GM18519 (cell line): ENCODE results near the gene SCN5A.

Source experiments
- ATAC-seq: cut with Tn5 transposase; IDR thresholded peaks from one replicate; pipeline ENCODE4 v1.9.1; 2021; ENCODE audit warnings: mild to moderate bottlenecking, moderate library complexity; ENCODE audit not compliant: unreplicated experiment, low FRiP score

SCN5A gene

GRCh38 chr3:38563886-38564270 lies 85.6 kb downstream of the SCN5A start:
- no peak for ATAC-seq

- ATAC-seq: no peak
These were observed 86.2 kb downstream of the SCN5A start for GRCh38 chr3:38563070-38563885.

GRCh38 chr3:38562467-38562925 lies 87.0 kb downstream of the SCN5A start:
- ATAC-seq: no peak

DNA sequence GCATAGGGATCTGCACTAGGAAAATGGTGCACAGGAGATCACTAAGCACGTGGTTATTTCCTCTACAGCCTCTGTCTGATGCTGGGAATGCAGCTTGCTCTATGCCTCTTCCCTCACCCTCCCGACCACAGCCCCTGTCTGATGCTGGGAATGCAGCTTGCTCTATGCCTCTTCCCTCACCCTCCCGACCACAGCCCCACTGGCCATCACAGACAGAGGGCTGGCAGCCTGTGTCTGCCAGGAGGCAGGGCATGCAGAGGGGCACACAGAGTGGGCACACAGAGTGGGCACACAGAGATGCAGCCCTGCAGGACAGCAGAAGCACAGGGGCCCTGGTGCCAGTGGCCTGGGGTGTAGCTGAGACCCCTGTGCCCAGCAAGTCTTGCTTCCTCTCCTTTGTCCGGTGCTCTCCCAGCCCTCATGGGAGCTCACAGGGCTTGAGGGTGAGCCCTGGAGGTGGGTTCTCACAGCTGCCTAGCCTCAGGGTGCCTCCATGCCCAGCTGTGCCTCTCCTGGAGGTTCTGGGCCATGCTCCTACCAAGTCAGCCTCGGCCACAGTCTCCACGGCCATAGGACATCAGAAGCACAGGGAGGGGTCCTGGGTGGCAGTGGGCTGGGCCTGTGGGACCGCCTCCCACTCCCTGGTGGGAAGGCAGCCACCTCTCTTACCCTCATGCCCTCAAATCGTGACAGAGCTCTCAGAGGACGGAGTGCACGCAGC lies 87.6 kb downstream of the SCN5A start:
- ATAC-seq: no peak

DNA sequence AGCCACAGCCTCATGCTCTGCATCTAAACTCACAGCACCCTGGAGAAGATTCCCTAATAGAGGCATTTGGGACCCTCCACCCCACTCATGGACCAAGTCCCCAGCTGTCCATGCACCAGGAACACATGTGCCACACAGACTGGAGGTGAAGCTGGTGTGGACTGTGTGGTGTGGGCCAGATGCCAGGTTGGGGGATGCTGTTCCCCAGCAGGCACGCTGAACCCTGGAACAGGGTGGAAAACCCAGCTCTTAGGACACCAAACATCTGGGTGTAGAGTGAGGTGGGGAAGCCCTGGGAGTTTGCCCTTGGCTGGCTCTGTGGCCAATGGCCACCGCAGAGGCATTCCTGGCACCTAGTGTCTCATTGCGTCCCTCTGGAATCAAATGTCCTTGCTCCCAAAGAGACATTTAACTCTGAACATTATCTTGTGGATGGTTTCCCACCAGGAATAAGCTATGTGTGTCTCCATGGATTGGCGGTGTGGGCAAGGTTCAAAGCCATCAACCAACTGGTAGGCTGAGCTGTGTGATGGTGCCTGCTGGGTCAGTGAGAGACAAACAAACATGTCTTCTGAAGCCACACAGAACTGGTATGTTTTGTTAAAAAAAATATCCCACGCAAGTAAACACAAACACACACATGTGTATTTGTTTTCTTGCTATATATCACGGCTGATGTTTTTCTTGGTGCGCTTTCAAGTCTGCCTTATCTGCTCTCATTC lies 88.3 kb downstream of the SCN5A start:
- no peak for ATAC-seq

GRCh38 chr3:38560284-38560683 lies 89.2 kb downstream of the SCN5A start:
- ATAC-seq: no peak

DNA sequence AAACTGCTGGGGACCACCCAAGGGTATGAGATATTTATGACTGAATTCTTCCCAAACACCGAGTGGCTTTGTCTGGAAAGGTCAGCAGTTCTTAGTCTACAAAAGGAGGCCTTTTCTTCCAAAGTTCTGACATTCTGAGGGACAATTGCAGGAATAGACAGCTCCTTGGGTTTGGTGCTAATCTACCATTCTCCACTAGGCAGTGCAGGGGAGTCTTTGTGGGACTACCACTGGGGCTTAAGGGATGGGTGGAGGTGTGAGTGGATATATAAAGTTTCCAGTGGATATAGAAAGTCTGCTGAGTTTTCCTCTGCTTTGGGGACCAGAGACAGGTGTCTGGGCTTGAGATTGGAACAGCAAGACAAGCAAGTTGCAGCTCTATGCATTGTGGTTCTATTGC lies 90.6 kb downstream of the SCN5A start:
- no peak for ATAC-seq

DNA sequence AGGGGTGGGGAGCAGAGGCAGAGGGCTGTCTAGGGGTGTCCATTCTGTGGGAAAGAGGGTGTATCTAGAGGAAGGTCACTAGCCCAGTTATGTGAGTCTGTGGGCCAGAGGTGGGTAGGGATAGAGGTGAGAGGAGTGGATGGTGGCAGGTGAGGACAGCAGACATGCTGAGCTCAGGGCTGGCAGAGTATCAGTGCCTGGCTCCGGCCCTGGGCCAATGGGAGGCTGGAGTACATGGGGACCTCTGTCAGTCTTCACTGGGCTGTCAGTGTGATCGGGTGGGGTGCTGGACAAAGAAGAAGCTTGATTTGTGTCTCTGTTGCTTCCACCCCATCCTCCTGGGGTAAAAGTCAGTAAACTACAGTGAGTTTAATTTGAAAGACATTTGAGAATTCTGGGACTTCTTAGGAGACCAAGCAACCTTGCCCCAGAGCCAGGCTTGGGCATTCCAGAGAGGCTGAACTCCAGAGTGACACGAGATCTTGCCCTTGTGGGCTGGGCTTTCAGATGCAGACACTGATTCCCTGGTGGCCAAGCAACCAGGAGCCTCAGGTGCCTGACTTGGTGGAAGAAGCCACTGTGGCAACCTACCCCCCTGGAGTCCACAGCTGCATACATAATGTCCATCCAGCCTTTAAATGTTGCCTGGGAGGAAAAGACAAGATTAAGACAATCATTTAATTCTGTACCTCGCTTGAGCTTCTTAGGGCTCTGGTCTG lies 92.7 kb downstream of the SCN5A start:
- no peak for ATAC-seq

DNA sequence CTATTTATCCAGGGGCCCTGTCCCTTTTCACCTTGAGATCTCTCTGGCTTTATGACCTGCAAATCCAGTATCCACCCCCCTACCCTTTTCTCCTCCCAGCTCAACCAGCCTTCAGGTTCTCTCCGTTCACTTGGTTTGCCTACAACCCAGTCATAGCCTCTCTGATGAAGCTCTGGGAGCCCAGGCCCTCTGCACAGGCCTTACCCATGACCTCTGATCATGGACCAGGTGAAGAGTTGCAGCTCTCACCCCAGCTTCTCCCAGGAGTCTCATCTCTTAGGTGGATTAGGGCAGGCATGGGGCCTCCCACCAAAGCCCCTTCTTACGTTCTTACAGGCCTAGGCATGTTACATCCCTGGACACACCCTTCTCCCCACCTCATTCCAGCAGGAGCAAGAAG lies 93.6 kb downstream of the SCN5A start:
- ATAC-seq: no peak

DNA sequence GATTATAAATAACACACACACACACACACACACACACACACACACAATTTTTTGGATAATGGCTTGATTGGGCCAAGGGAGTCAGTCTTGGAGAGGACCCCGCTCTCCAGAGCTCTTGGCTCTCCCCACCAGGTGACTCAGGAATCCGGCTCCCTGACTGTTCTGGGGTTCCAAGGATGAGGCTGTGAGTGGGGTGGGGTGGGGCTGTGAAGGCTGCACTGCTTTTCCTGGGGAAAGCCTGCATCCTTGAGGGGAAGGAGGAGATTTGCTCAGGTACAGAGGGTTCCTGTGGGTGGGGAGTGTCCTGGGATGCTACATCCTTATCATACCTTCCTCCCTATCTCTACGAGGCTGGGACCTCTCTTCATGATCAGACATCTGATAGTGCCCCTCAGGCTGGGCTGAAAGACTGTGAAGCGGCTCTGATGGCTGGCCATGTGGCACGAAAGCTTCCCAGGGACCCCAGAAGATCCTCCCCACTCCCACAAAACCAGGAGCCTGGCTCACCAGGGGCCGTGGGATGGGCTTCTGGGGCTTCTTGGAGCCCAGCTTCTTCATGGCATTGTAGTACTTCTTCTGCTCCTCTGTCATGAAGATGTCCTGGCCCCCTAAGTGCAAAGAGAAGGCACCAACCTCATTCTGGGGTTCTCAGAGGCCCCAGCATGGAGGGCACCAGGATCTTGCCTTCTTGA lies 94.2 kb downstream of the SCN5A start:
- ATAC-seq: no peak

DNA sequence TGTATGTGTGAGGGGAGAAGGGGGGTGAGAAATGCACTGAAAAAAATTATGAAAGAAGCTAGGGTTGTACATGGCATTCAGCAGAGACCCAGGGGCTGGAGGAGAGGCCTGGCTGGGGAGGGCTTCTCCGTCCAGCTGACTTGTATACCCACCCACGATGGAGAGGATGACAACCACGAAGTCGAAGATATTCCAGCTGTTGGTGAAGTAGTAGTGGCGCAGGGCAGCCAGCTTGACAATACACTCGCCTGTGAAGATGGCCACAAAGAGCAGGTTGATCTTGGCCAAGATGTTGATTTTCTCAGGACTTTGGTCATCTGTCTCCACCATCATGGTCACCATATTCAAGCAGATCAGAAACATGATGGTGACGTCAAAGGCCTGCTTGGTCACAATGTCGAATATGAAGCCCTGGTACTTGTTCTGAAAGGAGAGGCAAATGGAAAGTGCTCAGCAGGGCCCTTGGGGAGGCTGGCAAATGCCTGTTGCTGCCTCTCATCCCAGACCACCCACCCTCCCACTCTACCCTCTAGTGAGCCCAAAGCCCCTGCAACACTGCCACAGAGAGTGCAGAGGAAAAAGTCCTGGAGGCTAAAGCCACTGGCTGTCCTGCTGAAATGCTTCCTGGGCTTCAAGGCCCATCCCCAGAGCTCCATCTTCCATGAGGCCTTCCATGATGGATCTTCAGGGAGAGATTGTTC lies 95.2 kb downstream of the SCN5A start:
- no peak for ATAC-seq

- ATAC-seq: no peak
These were observed 96.4 kb downstream of the SCN5A start for GRCh38 chr3:38553071-38553470.

- ATAC-seq: no peak
These were observed 97.1 kb downstream of the SCN5A start for GRCh38 chr3:38552364-38552763.

DNA sequence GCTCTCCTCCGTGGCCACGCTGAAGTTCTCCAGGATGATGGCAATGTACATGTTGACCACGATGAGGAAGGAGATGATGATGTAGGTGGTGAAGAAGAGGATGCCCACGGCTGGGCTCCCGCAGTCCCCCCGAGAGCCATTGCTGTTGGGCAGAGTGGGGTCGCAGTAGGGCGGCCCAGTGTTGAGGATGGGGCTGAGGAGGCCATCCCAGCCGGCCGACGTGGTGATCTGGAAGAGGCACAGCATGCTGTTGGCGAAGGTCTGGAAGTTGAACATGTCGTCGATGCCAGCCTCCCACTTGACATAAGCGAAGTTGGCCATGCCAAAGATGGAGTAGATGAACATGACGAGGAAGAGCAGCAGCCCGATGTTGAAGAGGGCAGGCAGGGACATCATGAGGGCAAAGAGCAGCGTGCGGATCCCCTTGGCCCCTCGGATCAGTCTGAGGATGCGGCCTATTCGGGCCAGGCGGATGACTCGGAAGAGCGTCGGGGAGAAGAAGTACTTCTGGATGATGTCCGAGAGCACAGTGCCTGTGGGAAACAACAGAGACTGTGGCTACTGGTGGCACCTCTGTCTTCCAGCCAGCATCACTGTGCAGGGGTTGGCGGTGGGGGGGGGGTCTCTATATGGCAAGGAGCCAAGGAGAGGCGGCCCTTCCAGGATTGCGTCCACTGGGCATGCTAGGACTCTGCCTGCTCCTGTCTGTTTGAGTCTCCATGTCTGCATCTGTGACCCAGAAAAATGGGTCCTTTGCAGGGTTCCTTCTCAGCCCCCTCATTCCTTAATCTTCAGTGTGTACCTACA lies 98.3 kb downstream of the SCN5A start:
- ATAC-seq: no peak

GRCh38 chr3:38549957-38550840 lies 99.3 kb downstream of the SCN5A start:
- no peak for ATAC-seq

DNA sequence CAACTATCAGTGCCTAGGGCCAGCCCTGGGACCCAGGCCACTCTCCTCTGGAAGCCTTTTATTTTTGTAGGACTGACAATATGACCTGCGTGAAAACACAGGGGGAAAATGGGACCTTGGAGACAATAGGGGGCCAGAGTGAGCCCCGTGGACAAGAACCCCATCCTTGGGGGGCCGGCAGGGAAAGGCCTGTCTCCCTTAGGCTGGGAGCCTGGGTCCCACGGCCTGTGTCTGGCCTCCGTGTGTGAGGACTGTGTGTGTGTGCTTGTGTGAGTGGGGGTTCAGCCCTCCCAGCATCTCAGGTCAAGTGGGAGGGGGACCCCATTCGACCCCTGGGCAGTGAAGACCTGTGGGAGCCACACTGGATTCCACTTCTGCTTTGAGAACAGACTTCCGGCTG lies 100.0 kb downstream of the SCN5A start:
- no peak for ATAC-seq

DNA sequence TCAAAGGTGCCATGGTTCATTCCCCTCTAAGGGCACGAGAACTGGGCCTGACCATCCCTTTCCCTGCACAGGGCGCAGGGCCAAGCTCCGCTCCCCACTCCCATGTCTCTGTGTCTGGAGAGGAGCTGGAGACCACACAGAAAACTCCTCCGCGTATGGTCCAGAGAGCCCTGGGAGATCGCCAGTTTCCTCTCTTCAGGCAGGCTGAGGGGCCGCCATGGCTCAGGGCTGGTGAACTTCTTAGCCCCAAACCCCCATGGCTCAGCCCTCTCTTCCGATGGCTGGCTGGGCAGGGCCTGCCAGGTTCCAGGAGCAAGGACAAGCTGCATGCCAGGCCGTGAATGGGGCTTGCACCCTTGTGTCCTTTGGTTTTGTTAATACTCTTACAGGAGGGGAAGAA lies 100.4 kb downstream of the SCN5A start:
- no peak for ATAC-seq
